Brain pericyte (primary cell): ENCODE data around the gene CC2D2A.

ENCODE experiments used
- DNase-seq: peaks from one replicate; pipeline ENCODE4 v3.0.0-alpha.2; 2012; ENCODE audit warnings: low read depth, low spot score

Gene CC2D2A

DNA sequence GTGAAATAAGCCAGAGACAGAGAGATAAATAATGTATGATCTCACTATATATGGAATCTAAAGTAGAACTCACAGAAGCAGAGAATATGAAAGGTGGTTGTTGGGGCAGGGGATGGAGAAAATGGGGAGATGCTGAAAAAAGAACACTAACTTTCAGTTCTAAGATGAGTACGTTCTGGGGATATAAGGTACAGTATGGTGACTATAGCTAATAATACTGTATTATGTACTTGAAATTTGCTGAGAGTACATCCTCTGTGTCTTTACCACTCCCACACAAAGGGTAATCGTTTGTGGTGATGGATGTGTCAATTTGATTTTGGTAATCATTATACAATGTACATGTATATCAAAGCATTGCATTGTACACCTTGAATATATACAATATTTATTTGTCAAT, 178.9 kb downstream of the CC2D2A start:
- no peak for DNase-seq

DNA sequence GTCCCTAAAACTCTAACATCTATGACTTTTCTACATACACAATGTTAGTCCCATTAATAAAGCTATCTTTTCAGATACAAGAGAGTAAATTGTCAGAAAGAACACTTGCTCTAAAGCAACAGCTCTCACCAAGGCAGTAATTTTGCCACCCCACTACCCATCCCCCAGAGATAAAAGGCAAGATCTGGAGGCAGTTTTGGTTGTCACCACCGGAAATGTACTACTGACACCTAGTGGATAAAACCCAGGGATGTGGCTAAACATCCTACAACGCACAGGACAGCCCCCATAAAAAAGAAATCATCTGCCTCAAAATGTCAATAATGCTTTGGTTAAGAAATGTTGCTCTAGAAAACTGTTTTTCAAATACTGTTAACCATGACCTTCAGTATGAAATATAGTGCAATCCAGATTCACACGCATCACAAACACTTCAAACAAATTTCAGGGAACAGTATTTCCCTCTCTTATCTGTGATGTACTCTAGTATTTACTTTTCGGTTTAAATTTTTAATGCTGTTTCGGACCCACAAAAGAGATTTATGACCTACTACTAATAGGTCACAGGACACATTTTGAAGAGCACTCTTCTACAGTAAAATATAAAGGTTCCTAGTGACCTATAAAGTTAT, 180.3 kb downstream of the CC2D2A start:
- no peak for DNase-seq
